T-helper 22 cell (primary cell): ENCODE data around the gene KRT6C.
"Not testable (repeated sequence)": the region's sequence is repeated elsewhere in the genome, so short reads cannot be mapped to it uniquely, and the experiment has no call there.

Experiments used
- DNase-seq: peaks from one replicate; pipeline ENCODE4 v3.0.0-alpha.2; 2020; ENCODE audit warnings: low read depth

KRT6C gene

GRCh38 chr12:52499806-52500560, 26.4 kb upstream of the KRT6C start:
- DNase-seq, result no peak

- DNase-seq, result no peak
These were observed 25.3 kb upstream of the KRT6C start for GRCh38 chr12:52498946-52499345.

GRCh38 chr12:52497975-52498374, 24.4 kb upstream of the KRT6C start:
- no peak for DNase-seq

GRCh38 chr12:52496590-52497071, 23.0 kb upstream of the KRT6C start:
- DNase-seq, result no peak

- no peak for DNase-seq
These were observed 22.4 kb upstream of the KRT6C start for GRCh38 chr12:52496054-52496453.

- DNase-seq, result no peak
These were observed 21.8 kb upstream of the KRT6C start for GRCh38 chr12:52495389-52495788.

GRCh38 chr12:52494518-52494917, 20.9 kb upstream of the KRT6C start:
- DNase-seq, result no peak

GRCh38 chr12:52494100-52494499, 20.5 kb upstream of the KRT6C start:
- DNase-seq, result no peak

GRCh38 chr12:52493172-52493571, 19.6 kb upstream of the KRT6C start, which contains the start of gene KRT6A:
TSS of gene KRT6A (minus strand) at chr12:52493257. CDS start at chr12:52493188, 69 bp downstream.
- DNase-seq, result no peak

GRCh38 chr12:52492405-52492804, 18.8 kb upstream of the KRT6C start:
- not testable (repeated sequence) for DNase-seq

GRCh38 chr12:52491495-52491894, 17.9 kb upstream of the KRT6C start:
- DNase-seq, result not testable (repeated sequence)

GRCh38 chr12:52488736-52489135, 15.1 kb upstream of the KRT6C start:
- DNase-seq, result no peak

GRCh38 chr12:52487744-52488443, 14.3 kb upstream of the KRT6C start:
- DNase-seq, result not testable (repeated sequence)

- no peak for DNase-seq
These were observed 13.6 kb upstream of the KRT6C start for GRCh38 chr12:52487211-52487610.

GRCh38 chr12:52486166-52487105, 12.8 kb upstream of the KRT6C start:
- no peak for DNase-seq

- DNase-seq, result no peak
These were observed 6.5 kb upstream of the KRT6C start for GRCh38 chr12:52480073-52480472.

- DNase-seq, result no peak
These were observed 4.0 kb upstream of the KRT6C start for GRCh38 chr12:52477651-52478050.

- DNase-seq, result no peak
These were observed 607 bp upstream of the KRT6C start for GRCh38 chr12:52474212-52474611.

- no peak for DNase-seq
These were observed 3.8 kb downstream of the KRT6C start for GRCh38 chr12:52469853-52470252.

GRCh38 chr12:52464897-52465296, 8.7 kb downstream of the KRT6C start:
- no peak for DNase-seq

- DNase-seq, result no peak
These were observed 11.9 kb downstream of the KRT6C start for GRCh38 chr12:52461693-52462092.

GRCh38 chr12:52458861-52459260, 14.7 kb downstream of the KRT6C start:
- no peak for DNase-seq
